Neutrophil (primary cell): ENCODE measurements around the gene GTF2A1.

Source experiments
- H3K27ac ChIP-seq: fragments of 200-600 bp; sonication (generic); 2 replicates; pipeline ENCODE4 v1.5.1; 2016; ENCODE audit warnings: mild to moderate bottlenecking, moderate library complexity
- H3K27me3 ChIP-seq: fragments of 200-600 bp; sonication (generic); 2 replicates; pipeline ENCODE4 v1.6.0; 2016; ENCODE audit warnings: mild to moderate bottlenecking
- H3K36me3 ChIP-seq: fragments of 200-600 bp; sonication (generic); 2 replicates; pipeline ENCODE4 v1.5.1; 2017
- H3K4me1 ChIP-seq, 2 experiments: fragments of 200-600 bp in 1 of 2; sonication (generic) in 1 of 2; 1 replicate in 1 of 2; 2 replicates in 1 of 2; pipeline versions ENCODE4 v1.5.1 to v1.6.1; 2013 to 2016; ENCODE audit warnings: low read depth in 1 of 2, low read length in 1 of 2, mild to moderate bottlenecking in 1 of 2, moderate library complexity in 1 of 2; ENCODE audit not compliant: control insufficient read depth in 1 of 2, insufficient read depth in 1 of 2
- H3K4me3 ChIP-seq, 2 experiments: fragments of 200-600 bp in 1 of 2; sonication (generic) in 1 of 2; 1 replicate in 1 of 2; 2 replicates in 1 of 2; pipeline ENCODE4 v1.5.1; 2013 to 2016; ENCODE audit warnings: low read depth in 1 of 2, low read length in 1 of 2, mild to moderate bottlenecking in 1 of 2, moderate library complexity in 1 of 2
- H3K9me3 ChIP-seq: fragments of 200-600 bp; sonication (generic); 2 replicates; pipeline ENCODE4 v1.5.1; 2016
- CTCF ChIP-seq: fragments of 200-600 bp; sonication (generic); IDR thresholded peaks from 2 replicates; pipeline ENCODE4 v1.5.1; 2016; ENCODE audit warnings: antibody characterized with exemption

GTF2A1 gene

GRCh38 chr14:81147140-81147897 lies 73.4 kb downstream of the GTF2A1 start:
- Histone ChIP-seq H3K9me3 (no peaks in the 10 kb centered on the region), H3K36me3 (no peaks in the 10 kb centered on the region), H3K27ac (no peak overlapping the region), H3K4me1 (peaks cover 9 to 18% of the 10 kb centered on the region in 2 experiments), H3K4me3 (no peak overlapping the region), H3K27me3 (no peaks in the 10 kb centered on the region)
- TF ChIP-seq CTCF = no peak

- no peak overlapping the region for H3K4me3 ChIP-seq
- TF ChIP-seq CTCF = no peak
- H3K27ac ChIP-seq = no peak overlapping the region
- H3K36me3 ChIP-seq = no peaks in the 10 kb centered on the region
- no peaks in the 10 kb centered on the region for H3K9me3 ChIP-seq
- H3K27me3 ChIP-seq = no peaks in the 10 kb centered on the region
- no peaks in the 10 kb centered on the region for H3K4me1 ChIP-seq
These were observed 75.7 kb downstream of the GTF2A1 start for GRCh38 chr14:81144824-81145603.

- no peaks in the 10 kb centered on the region for H3K9me3 ChIP-seq
- TF ChIP-seq CTCF = no peak
- no peaks in the 10 kb centered on the region for H3K27me3 ChIP-seq
- H3K27ac ChIP-seq = no peak overlapping the region
- no peaks in the 10 kb centered on the region for H3K4me1 ChIP-seq
- no peak overlapping the region for H3K4me3 ChIP-seq
- H3K36me3 ChIP-seq = no peaks in the 10 kb centered on the region
These were observed 77.0 kb downstream of the GTF2A1 start for GRCh38 chr14:81143793-81144192.

- Histone ChIP-seq H3K9me3 (no peaks in the 10 kb centered on the region), H3K36me3 (no peaks in the 10 kb centered on the region), H3K4me1 (no peaks in the 10 kb centered on the region), H3K4me3 (no peak overlapping the region), H3K27ac (no peak overlapping the region), H3K27me3 (no peaks in the 10 kb centered on the region)
- no peak for TF ChIP-seq CTCF
These were observed 79.3 kb downstream of the GTF2A1 start for GRCh38 chr14:81141426-81141825.

- Histone ChIP-seq H3K4me1 (no peaks in the 10 kb centered on the region), H3K27ac (no peak overlapping the region), H3K4me3 (no peak overlapping the region), H3K9me3 (no peaks in the 10 kb centered on the region), H3K27me3 (no peaks in the 10 kb centered on the region), H3K36me3 (no peaks in the 10 kb centered on the region)
- no peak for TF ChIP-seq CTCF
These were observed 82.3 kb downstream of the GTF2A1 start for GRCh38 chr14:81138429-81138828.
